Spleen (tissue), 11 donors: ENCODE results near the gene MRRF. TPM values are rescaled to one million over a fixed set of nuclear protein-coding genes. Genes with fewer than 3 reads are reported as not detected.

Experiments used
- DNase-seq: peaks from one replicate; pipeline ENCODE4 v3.0.0-alpha.2; 2020
- H3K27ac ChIP-seq, 8 donors: fragments of 200-600 bp; sonication (generic) in 7 of 8; 1 replicate in 4 of 8; 2 replicates in 4 of 8; pipeline versions ENCODE4 v1.5.0 to v1.8.0; 2016 to 2021; ENCODE audit warnings: inconsistent platforms in 4 of 8, mild to moderate bottlenecking in 4 of 8, moderate library complexity in 1 of 8
- H3K27me3 ChIP-seq, 7 donors: fragments of 200-600 bp; sonication (generic) in 6 of 7; replicated peaks in 1 of 7; 1 replicate in 4 of 7; 2 replicates in 3 of 7; pipeline versions ENCODE4 v1.5.0 to v1.8.0; 2016 to 2021; ENCODE audit warnings: inconsistent platforms in 3 of 7, mild to moderate bottlenecking in 1 of 7
- H3K36me3 ChIP-seq, 6 donors: fragments of 200-600 bp; sonication (generic) in 5 of 6; 1 replicate in 4 of 6; 2 replicates in 2 of 6; pipeline versions ENCODE4 v1.5.0 to v1.8.0; 2016 to 2021; ENCODE audit warnings: inconsistent platforms in 2 of 6
- H3K4me1 ChIP-seq, 6 donors: fragments of 200-600 bp; sonication (generic) in 5 of 6; 1 replicate in 3 of 6; 2 replicates in 3 of 6; pipeline versions ENCODE4 v1.5.0 to v1.8.0; 2016 to 2021; ENCODE audit warnings: inconsistent platforms in 3 of 6
- H3K4me3 ChIP-seq, 8 donors: fragments of 200-600 bp; sonication (generic) in 7 of 8; 1 replicate in 4 of 8; 2 replicates in 4 of 8; pipeline versions ENCODE4 v1.5.0 to v1.8.0; 2016 to 2021; ENCODE audit warnings: inconsistent platforms in 4 of 8, mild to moderate bottlenecking in 4 of 8, moderate library complexity in 2 of 8
- H3K9me3 ChIP-seq, 8 donors: fragments of 200-600 bp; sonication (generic) in 7 of 8; 1 replicate in 4 of 8; 2 replicates in 4 of 8; pipeline versions ENCODE4 v1.5.0 to v1.8.0; 2016 to 2021; ENCODE audit warnings: inconsistent platforms in 4 of 8
- CTCF ChIP-seq, 11 experiments: fragments of 200-600 bp in 7 of 11; fragments of 450-650 bp in 4 of 11; sonication (generic) in 4 of 11; IDR thresholded peaks in 8 of 11; conservative IDR thresholded peaks in 3 of 11; 1 replicate in 7 of 11; 2 replicates in 4 of 11; pipeline versions ENCODE4 v1.4.0 to v1.8.0; 2016 to 2021; ENCODE audit warnings: antibody characterized with exemption in 11 of 11, inconsistent platforms in 4 of 11, mild to moderate bottlenecking in 1 of 11
- POLR2A ChIP-seq, 3 donors: fragments of 450-650 bp; IDR thresholded peaks; one replicate each; pipeline ENCODE4 v1.5.1; 2017; ENCODE audit warnings: antibody characterized with exemption in 3 of 3, mild to moderate bottlenecking in 1 of 3
- POLR2AphosphoS5 ChIP-seq, 3 donors: sonication (generic); formaldehyde crosslinking; IDR thresholded peaks; one replicate each; pipeline ENCODE4 v1.5.1; 2017; ENCODE audit warnings: antibody characterized with exemption in 3 of 3
- WGBS, 5 donors: extraction: QIAGEN DNeasy Blood & Tissue Kit in 3 of 5; methylation state at CpG; one replicate each; pipeline versions ENCODE4 v1.1.5 to v1.1.7; 2013 to 2018; 5-methylcytosine and 5-hydroxymethylcytosine counted together
- intact Hi-C: fragments of 100-400 bp; cut with DNase I; formaldehyde crosslinking; loops from one replicate; pipeline ENCODE4 v1.15.0; 2023; ENCODE audit warnings: low total_unique reads
- polyA plus RNA-seq, 3 donors: library from polyadenylated mRNA; stranded (reverse); fragments of 200-250 nt; gene quantifications; one replicate each; pipeline ENCODE4 v1.2.1, GENCODE V29; 2013
- total RNA-seq, 7 donors: library from RNA; depleted of rRNA in 3 of 7; stranded (reverse); fragments of >200 nt in 3 of 7; fragmentation: NEBNext Ultra II Directional in 4 of 7; extraction: Animal tissue kit (Norgen Biotek cat#: 25700) in 4 of 7; gene quantifications; one replicate each; pipeline versions ENCODE4 v1.1.0 to v1.2.1, GENCODE V29; 2016 to 2021
- donor health status: healthy with polysubstance abuse.
- donor health status: DM: no; HTN: no; CAD: no; lungs with moderate emphysema.
- donor health status: DM: no; HTN: no; CAD: no.
- donor health status: Bipolar disorder and iron deficiency.
- donor health status: healthy.
- donor health status: DM: no; HTN: no; CAD: no.
- donor health status: DM: yes; HTN: yes; CAD: no.

MRRF gene
- total and polyA plus RNA-seq, 10 donors, result 23.1 to 44.8 (median 38.9) TPM

- peaks cover 0 to 13% (median 3%) of the 10 kb centered on the region in 6 donors for H3K36me3 ChIP-seq
- peaks cover 0 to 33% (median 10%) of the 10 kb centered on the region in 7 donors for H3K27me3 ChIP-seq
- intact Hi-C loops, result no loop called here
- no peaks in the 10 kb centered on the region for H3K9me3 ChIP-seq
- WGBS, 5 donors, result 88 to 93% (median 91%) methylated on average over 7 of the region's 7 CpGs
- no peak overlapping the region for H3K4me3 ChIP-seq
- no peak for DNase-seq
- TF ChIP-seq POLR2A (IDR thresholded peaks at IDR 0.05) (no peak), POLR2AphosphoS5 (IDR thresholded peaks at IDR 0.05) (no peak), CTCF (IDR thresholded peaks at IDR 0.05 in 8 of 11, conservative IDR thresholded peaks at IDR 0.05 in 3 of 11) (no peak)
- peaks cover 0 to 1% (median 0%) of the 10 kb centered on the region in 6 donors for H3K4me1 ChIP-seq
- H3K27ac ChIP-seq, result no peak overlapping the region
Observed at GRCh38 chr9:122234022-122234748, 30.5 kb upstream of the MRRF start.

GRCh38 chr9:122236681-122237080 lies 28.0 kb upstream of the MRRF start:
- no peak overlapping the region for H3K27ac ChIP-seq
- DNase-seq, result no peak
- no peaks in the 10 kb centered on the region for H3K9me3 ChIP-seq
- H3K36me3 ChIP-seq, result peaks cover 0 to 38% (median 25%) of the 10 kb centered on the region in 6 donors
- 82 to 89% (median 86%) methylated on average over 10 of the region's 10 CpGs for WGBS, 5 donors
- intact Hi-C loops, result no loop called here
- no peaks in the 10 kb centered on the region for H3K4me1 ChIP-seq
- H3K4me3 ChIP-seq, result no peak overlapping the region
- peaks cover 0 to 8% (median 0%) of the 10 kb centered on the region in 7 donors for H3K27me3 ChIP-seq
- TF ChIP-seq POLR2A (IDR thresholded peaks at IDR 0.05) (no peak), CTCF (IDR thresholded peaks at IDR 0.05 in 8 of 11, conservative IDR thresholded peaks at IDR 0.05 in 3 of 11) (no peak), POLR2AphosphoS5 (IDR thresholded peaks at IDR 0.05) (no peak)

- H3K36me3 ChIP-seq, result peaks cover 4 to 68% (median 54%) of the 10 kb centered on the region in 6 donors
- intact Hi-C loops, result no loop called here
Observed at GRCh38 chr9:122239722-122240121, 25.0 kb upstream of the MRRF start.

More at GRCh38 chr9:122239722-122240121, 25.0 kb upstream of the MRRF start:
- H3K4me3 ChIP-seq, result no peak overlapping the region
- TF ChIP-seq POLR2AphosphoS5 (IDR thresholded peaks at IDR 0.05) (no peak), CTCF (IDR thresholded peaks at IDR 0.05 in 8 of 11, conservative IDR thresholded peaks at IDR 0.05 in 3 of 11) (no peak), POLR2A (IDR thresholded peaks at IDR 0.05) (no peak)
- no peak for DNase-seq
- WGBS, 5 donors, result 84 to 96% (median 90%) methylated on average over 5 of the region's 5 CpGs
- no peaks in the 10 kb centered on the region for H3K9me3 ChIP-seq
- no peak overlapping the region for H3K27ac ChIP-seq
- no peaks in the 10 kb centered on the region for H3K27me3 ChIP-seq
- H3K4me1 ChIP-seq, result no peaks in the 10 kb centered on the region
